Astrocyte (in vitro differentiated cells and primary cell): ENCODE measurements around the gene TTBK1. TPM values are rescaled to one million over a fixed set of nuclear protein-coding genes. Genes with fewer than 3 reads are reported as not detected.

ENCODE experiments used
- DNase-seq: peaks from one replicate; pipeline ENCODE4 v3.0.0-alpha.2; 2010; ENCODE audit warnings: low read depth
- FAIRE-seq: peaks from 2 replicates; lab custom pipeline; 2011; peaks lifted over from hg19 to GRCh38; lab: Jason Lieb, UNC
- H2AFZ ChIP-seq: 2 replicates; pipeline ENCODE4 v1.6.0; 2012; ENCODE audit warnings: low read depth, low read length, inconsistent platforms
- H3K27ac ChIP-seq: 2 replicates; pipeline ENCODE4 v1.5.1; 2011; ENCODE audit warnings: low read depth, low read length, inconsistent platforms
- H3K27me3 ChIP-seq: 2 replicates; pipeline ENCODE4 v1.6.0; 2011; ENCODE audit warnings: low read length, inconsistent platforms; ENCODE audit not compliant: insufficient read depth
- H3K36me3 ChIP-seq: 2 replicates; pipeline ENCODE4 v1.5.1; 2011; ENCODE audit warnings: low read length, inconsistent platforms; ENCODE audit not compliant: insufficient read depth
- H3K4me1 ChIP-seq: 2 replicates; pipeline ENCODE4 v1.5.1; 2011; ENCODE audit warnings: low read length, inconsistent platforms; ENCODE audit not compliant: insufficient read depth
- H3K4me2 ChIP-seq: 2 replicates; pipeline ENCODE4 v1.6.0; 2012; ENCODE audit warnings: low read length, inconsistent platforms
- H3K4me3 ChIP-seq: 2 replicates; pipeline ENCODE4 v1.5.1; 2011; ENCODE audit warnings: low read depth, mild to moderate bottlenecking, low read length, inconsistent platforms; ENCODE audit not compliant: insufficient read depth
- H3K79me2 ChIP-seq: 2 replicates; pipeline ENCODE4 v1.6.0; 2012; ENCODE audit warnings: mild to moderate bottlenecking, low read length, inconsistent platforms; ENCODE audit not compliant: insufficient read depth
- H3K9ac ChIP-seq: 2 replicates; pipeline ENCODE4 v1.6.0; 2012; ENCODE audit warnings: mild to moderate bottlenecking, low read length, inconsistent platforms
- H3K9me3 ChIP-seq: 2 replicates; pipeline ENCODE4 v1.5.1; 2012; ENCODE audit warnings: low read depth, mild to moderate bottlenecking, low read length, inconsistent platforms; ENCODE audit not compliant: insufficient read depth
- H4K20me1 ChIP-seq: 2 replicates; pipeline ENCODE4 v1.6.0; 2012; ENCODE audit warnings: low read length, inconsistent platforms; ENCODE audit not compliant: insufficient read depth
- H3K27ac Mint-ChIP-seq: one replicate; pipeline ENCODE4 v1.8.0; 2021; ENCODE audit warnings: mild to moderate bottlenecking, mixed read lengths; ENCODE audit not compliant: unreplicated experiment
- H3K27me3 Mint-ChIP-seq: one replicate; pipeline ENCODE4 v1.8.0; 2021; ENCODE audit warnings: low read depth, mixed read lengths; ENCODE audit not compliant: unreplicated experiment
- H3K36me3 Mint-ChIP-seq: one replicate; pipeline ENCODE4 v1.8.0; 2021; ENCODE audit warnings: low read depth, mixed read lengths; ENCODE audit not compliant: unreplicated experiment
- H3K4me1 Mint-ChIP-seq: one replicate; pipeline ENCODE4 v1.8.0; 2021; ENCODE audit warnings: low read depth, mixed read lengths; ENCODE audit not compliant: unreplicated experiment
- H3K4me3 Mint-ChIP-seq: one replicate; pipeline ENCODE4 v1.8.0; 2021; ENCODE audit warnings: mild to moderate bottlenecking, moderate library complexity, mixed read lengths; ENCODE audit not compliant: unreplicated experiment
- H3K9me3 Mint-ChIP-seq: one replicate; pipeline ENCODE4 v1.8.0; 2021; ENCODE audit warnings: mild to moderate bottlenecking, mixed read lengths; ENCODE audit not compliant: unreplicated experiment
- CTCF ChIP-seq: IDR thresholded peaks from 2 replicates; pipeline ENCODE4 v1.5.1; 2011; ENCODE audit warnings: low read depth, mild to moderate bottlenecking, inconsistent platforms, low read length, moderate library complexity; ENCODE audit not compliant: insufficient read depth
- EZH2 ChIP-seq: IDR thresholded peaks from 2 replicates; pipeline ENCODE4 v1.6.1; 2012; ENCODE audit warnings: mild to moderate bottlenecking, low read length, inconsistent platforms; ENCODE audit not compliant: insufficient read depth
- total RNA-seq: library from RNA; stranded (reverse); gene quantifications from 2 replicates; pipeline ENCODE4 v1.2.1, GENCODE V29; 2021

Gene TTBK1
- total RNA-seq, 1 donor from 2014 or later = 0.14 TPM

GRCh38 chr6:43203029-43203717 lies 40.1 kb upstream of the TTBK1 start:
- Mint-ChIP-seq H3K4me3 (no peak overlapping the region), H3K9me3 (peaks cover 16% of the 10 kb centered on the region), H3K36me3 (peaks cover 53% of the 10 kb centered on the region), H3K27ac (no peak overlapping the region), H3K27me3 (peaks cover 11% of the 10 kb centered on the region), H3K4me1 (no peaks in the 10 kb centered on the region)
- no peaks in the 10 kb centered on the region for H4K20me1 ChIP-seq
- H3K79me2 ChIP-seq = no peaks in the 10 kb centered on the region
- H3K9me3 ChIP-seq = peaks cover 5% of the 10 kb centered on the region
- FAIRE-seq = no peak
- no peak overlapping the region for H2AFZ ChIP-seq
- no peak overlapping the region for H3K4me2 ChIP-seq
- no peak for DNase-seq
- H3K4me1 ChIP-seq = no peaks in the 10 kb centered on the region
- no peak for TF ChIP-seq CTCF
- TF ChIP-seq EZH2 = no peak
- peaks cover 6% of the 10 kb centered on the region for H3K36me3 ChIP-seq
- no peaks in the 10 kb centered on the region for H3K27me3 ChIP-seq
- H3K27ac ChIP-seq = no peak overlapping the region
- no peak overlapping the region for H3K9ac ChIP-seq
- H3K4me3 ChIP-seq = no peak overlapping the region

GRCh38 chr6:43203718-43204095 lies 39.6 kb upstream of the TTBK1 start:
- TF ChIP-seq EZH2 = no peak
- TF ChIP-seq CTCF = no peak
- DNase-seq (no peak), FAIRE-seq (no peak)
- Mint-ChIP-seq H3K27me3 (peaks cover 11% of the 10 kb centered on the region), H3K4me1 (no peaks in the 10 kb centered on the region), H3K9me3 (peaks cover 16% of the 10 kb centered on the region), H3K4me3 (no peak overlapping the region), H3K36me3 (peaks cover 53% of the 10 kb centered on the region), H3K27ac (no peak overlapping the region)
- H3K9ac ChIP-seq = no peak overlapping the region
- H3K4me1 ChIP-seq = no peaks in the 10 kb centered on the region
- H2AFZ ChIP-seq = no peak overlapping the region
- no peaks in the 10 kb centered on the region for H3K79me2 ChIP-seq
- H3K9me3 ChIP-seq = peaks cover 5% of the 10 kb centered on the region
- no peaks in the 10 kb centered on the region for H3K27me3 ChIP-seq
- H4K20me1 ChIP-seq = no peaks in the 10 kb centered on the region
- H3K4me3 ChIP-seq = no peak overlapping the region
- no peak overlapping the region for H3K27ac ChIP-seq
- no peak overlapping the region for H3K4me2 ChIP-seq
- peaks cover 6% of the 10 kb centered on the region for H3K36me3 ChIP-seq
